Measurements from ENCODE around the gene MTCL3.

DNA sequence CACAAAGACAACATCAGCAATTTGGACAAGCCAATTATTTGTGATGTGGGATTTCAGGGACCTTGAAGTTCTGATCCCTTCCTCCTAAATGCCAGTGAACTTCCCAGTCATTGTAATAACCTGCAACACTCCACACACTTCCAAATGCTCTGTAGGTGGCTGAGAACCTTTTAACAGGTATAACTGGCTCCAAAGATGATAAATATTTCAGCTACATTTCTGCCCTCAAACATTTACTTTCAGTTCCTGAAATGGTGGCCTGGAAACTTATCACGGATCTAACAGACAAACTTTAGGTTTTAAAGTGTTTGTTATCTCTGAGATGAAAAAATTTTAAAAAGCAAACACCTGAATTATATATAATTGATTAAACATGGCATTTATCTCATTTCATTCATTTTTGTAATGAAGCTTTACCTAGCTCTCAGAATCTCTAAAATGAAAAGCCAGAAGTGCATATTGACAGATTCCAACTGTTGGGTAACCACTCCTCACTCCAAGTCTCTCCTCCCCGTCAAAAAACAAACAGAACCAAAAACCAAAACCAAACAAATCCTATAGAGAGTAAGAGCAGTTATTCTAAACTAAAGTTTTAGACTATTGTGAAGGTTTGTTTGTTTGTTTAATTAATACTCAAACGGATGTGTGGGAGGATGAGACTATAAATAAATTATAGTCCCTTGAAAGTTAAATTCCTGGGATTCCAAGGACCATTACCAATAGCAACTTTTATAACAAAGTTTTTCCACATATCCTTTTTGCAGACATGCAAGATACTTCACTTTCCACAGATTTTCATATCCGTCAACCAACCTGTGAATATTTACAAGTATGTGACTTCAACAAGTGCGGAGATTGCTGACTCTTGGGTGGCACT is 47.5 kb downstream of the MTCL3 start:
- TF ChIP-seq, protein P1, sequence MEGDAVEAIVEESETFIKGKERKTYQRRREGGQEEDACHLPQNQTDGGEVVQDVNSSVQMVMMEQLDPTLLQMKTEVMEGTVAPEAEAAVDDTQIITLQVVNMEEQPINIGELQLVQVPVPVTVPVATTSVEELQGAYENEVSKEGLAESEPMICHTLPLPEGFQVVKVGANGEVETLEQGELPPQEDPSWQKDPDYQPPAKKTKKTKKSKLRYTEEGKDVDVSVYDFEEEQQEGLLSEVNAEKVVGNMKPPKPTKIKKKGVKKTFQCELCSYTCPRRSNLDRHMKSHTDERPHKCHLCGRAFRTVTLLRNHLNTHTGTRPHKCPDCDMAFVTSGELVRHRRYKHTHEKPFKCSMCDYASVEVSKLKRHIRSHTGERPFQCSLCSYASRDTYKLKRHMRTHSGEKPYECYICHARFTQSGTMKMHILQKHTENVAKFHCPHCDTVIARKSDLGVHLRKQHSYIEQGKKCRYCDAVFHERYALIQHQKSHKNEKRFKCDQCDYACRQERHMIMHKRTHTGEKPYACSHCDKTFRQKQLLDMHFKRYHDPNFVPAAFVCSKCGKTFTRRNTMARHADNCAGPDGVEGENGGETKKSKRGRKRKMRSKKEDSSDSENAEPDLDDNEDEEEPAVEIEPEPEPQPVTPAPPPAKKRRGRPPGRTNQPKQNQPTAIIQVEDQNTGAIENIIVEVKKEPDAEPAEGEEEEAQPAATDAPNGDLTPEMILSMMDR (conservative IDR thresholded peaks at IDR 0.05; ENCODE audit: low read depth, low read length) = no peak
- no peak for TF ChIP-seq EZH2 (IDR thresholded peaks at IDR 0.05; ENCODE audit: borderline replicate concordance, low read depth, low read length, poor library complexity, severe bottlenecking)
